HepG2 (cell line): Measurements from ENCODE around the gene NCBP1. TPM values are rescaled to one million over a fixed set of nuclear protein-coding genes. Genes with fewer than 3 reads are reported as not detected.

Experiments
- ATAC-seq: fragments of 200-7000 bp; cut with Tn5 transposase; 3 replicates; pipeline ENCODE4 v1.9.1; 2020; ENCODE audit warnings: mild to moderate bottlenecking, moderate library complexity
- BruUV-seq: library from RNA; stranded (reverse); fragments of 400-500 nt; replicated peaks from 2 replicates; lab custom pipeline; 2021; lab: Mats Ljungman, UMichigan
- CTCF ChIA-PET: fragments of 300-600 bp; formaldehyde crosslinking; extraction: SDS; loops from one replicate; lab custom pipeline; 2021; ENCODE audit warnings: low total read pairs, inconsistent platforms, low intra/inter-chr PET ratio; lab: Yijun Ruan, JAX
- POLR2A ChIA-PET: fragments of 350-600 bp; sonication (Branson Sonifier 250); formaldehyde crosslinking; loops from one replicate; lab custom pipeline; 2020; ENCODE audit warnings: antibody characterized with exemption, inconsistent platforms; lab: Yijun Ruan, JAX
- DNase-seq: peaks from one replicate; pipeline ENCODE4 v3.0.0-alpha.2; 2015; ENCODE audit warnings: low spot score
- FAIRE-seq: peaks from 3 replicates; lab custom pipeline; 2011; peaks lifted over from hg19 to GRCh38; lab: Jason Lieb, UNC
- H2AFZ ChIP-seq: one replicate; pipeline ENCODE4 v1.6.1; 2011; ENCODE audit warnings: low read length, inconsistent platforms
- H3K27ac ChIP-seq: fragments of 300-600 bp; 3 replicates; pipeline ENCODE4 v1.8.0; 2011; ENCODE audit warnings: mixed run types, mild to moderate bottlenecking, mixed read lengths, low read length, inconsistent platforms; ENCODE audit not compliant: insufficient read depth; ENCODE audit errors: extremely low read length
- H3K27me3 ChIP-seq, 2 experiments: fragments of 200-600 bp in 1 of 2; 2 replicates in 1 of 2; 3 replicates in 1 of 2; pipeline versions ENCODE4 v1.6.0 to v1.8.0; 2011; ENCODE audit warnings: low read length in 2 of 2, mild to moderate bottlenecking in 2 of 2, moderate library complexity in 2 of 2, inconsistent platforms in 1 of 2; ENCODE audit not compliant: insufficient read depth in 2 of 2, control insufficient read depth in 1 of 2
- H3K36me3 ChIP-seq, 2 experiments: fragments of 200-600 bp in 1 of 2; replicated peaks in 1 of 2; 2 replicates in 1 of 2; 3 replicates in 1 of 2; pipeline versions ENCODE4 v1.5.1 to v1.8.0; 2011; ENCODE audit warnings: low read length in 2 of 2, inconsistent platforms in 1 of 2; ENCODE audit not compliant: insufficient read depth in 2 of 2, control insufficient read depth in 1 of 2
- H3K4me1 ChIP-seq: 2 replicates; pipeline ENCODE4 v1.5.1; 2012; ENCODE audit warnings: low read length, inconsistent platforms; ENCODE audit not compliant: insufficient read depth
- H3K4me2 ChIP-seq: 2 replicates; pipeline ENCODE4 v1.6.0; 2011; ENCODE audit warnings: low read depth, low read length, inconsistent platforms
- H3K4me3 ChIP-seq, 3 experiments: fragments of 200-600 bp in 1 of 3; sonication (generic), shearing (Covaris generic) in 1 of 3; replicated peaks in 1 of 3; 2 replicates each; pipeline ENCODE4 v1.5.1; 2011 to 2016; ENCODE audit warnings: low read length in 3 of 3, inconsistent platforms in 2 of 3, low read depth in 2 of 3, mild to moderate bottlenecking in 2 of 3, control low read depth in 1 of 3, mixed read lengths in 1 of 3; ENCODE audit not compliant: insufficient read depth in 1 of 3
- H3K79me2 ChIP-seq: one replicate; pipeline ENCODE4 v1.6.1; 2011; ENCODE audit warnings: low read length, inconsistent platforms; ENCODE audit not compliant: insufficient read depth
- H3K9ac ChIP-seq: 2 replicates; pipeline ENCODE4 v1.6.0; 2011; ENCODE audit warnings: mild to moderate bottlenecking, low read depth, low read length, inconsistent platforms; ENCODE audit not compliant: insufficient read depth
- H3K9me3 ChIP-seq: 2 replicates; pipeline ENCODE4 v1.5.1; 2012; ENCODE audit warnings: mild to moderate bottlenecking, low read length
- H4K20me1 ChIP-seq: 2 replicates; pipeline ENCODE4 v1.6.0; 2011; ENCODE audit warnings: inconsistent platforms, mild to moderate bottlenecking, low read length, moderate library complexity; ENCODE audit not compliant: insufficient read depth
- ARNTL ChIP-seq: sonication (generic); formaldehyde crosslinking; IDR thresholded peaks from 2 replicates; pipeline ENCODE4 v1.4.0; 2020; ENCODE audit warnings: mild to moderate bottlenecking, missing genetic modification reagents
- CEBPB ChIP-seq: IDR thresholded peaks from 2 replicates; pipeline ENCODE4 v1.6.1; 2011; ENCODE audit warnings: low read depth, low read length, improper control_type of control experiment, borderline replicate concordance
- HDAC2 ChIP-seq: sonication (generic); formaldehyde crosslinking; IDR thresholded peaks from 2 replicates; pipeline ENCODE4 v1.4.0; 2020; ENCODE audit warnings: missing genetic modification reagents
- REXO4 ChIP-seq: sonication (generic); formaldehyde crosslinking; IDR thresholded peaks from 2 replicates; pipeline ENCODE4 v1.8.0; 2022; ENCODE audit warnings: missing genetic modification reagents, mild to moderate bottlenecking, borderline replicate concordance
- SMYD3 ChIP-seq: sonication (generic); formaldehyde crosslinking; IDR thresholded peaks from 2 replicates; pipeline ENCODE4 v1.8.1; 2023; ENCODE audit warnings: mild to moderate bottlenecking, missing genetic modification reagents
- ZNF460 ChIP-seq: sonication (generic); formaldehyde crosslinking; IDR thresholded peaks from 2 replicates; pipeline ENCODE4 v1.5.1; 2020; ENCODE audit warnings: missing genetic modification reagents, mild to moderate bottlenecking, borderline replicate concordance
- WGBS: methylation state at CpG from one replicate; pipeline ENCODE4 v1.1.6; 2017; ENCODE audit warnings: low lambda C conversion rate; 5-methylcytosine and 5-hydroxymethylcytosine counted together
- in situ Hi-C: cut with HindIII; loops from 2 replicates; pipeline ENCODE4 v1.10.0; 2017; ENCODE audit warnings: low pct_unique_long_range_greater_than_20kb; ENCODE audit not compliant: extremely low pct_ligation_motif_present
- intact Hi-C: fragments of 100-400 bp; cut with micrococcal nuclease; formaldehyde crosslinking; loops from one replicate; pipeline ENCODE4 v1.10.0; 2022; ENCODE audit not compliant: unreplicated experiment
- polyA plus RNA-seq, 8 experiments: library from polyadenylated mRNA; depleted of rRNA in 3 of 8; stranded (reverse) in 7 of 8; unstranded in 1 of 8; fragments of >200 nt; fragmentation: Illumina TruSeq in 4 of 8; extraction: Trizol in 4 of 8; gene quantifications; 2 replicates each; pipeline versions ENCODE4 v1.2.1 to v1.2.3, GENCODE V29; 2011 to 2016; ENCODE audit warnings: low read depth in 4 of 8, missing spikeins in 1 of 8, mixed read lengths in 1 of 8; ENCODE audit not compliant: insufficient read depth in 1 of 8
- total RNA-seq, 5 experiments: library from RNA; depleted of rRNA; stranded (reverse); fragments of >200 nt; fragmentation: Illumina TruSeq; extraction: Trizol; gene quantifications; 2 replicates each; pipeline ENCODE4 v1.2.3, GENCODE V29; 2016; ENCODE audit warnings: low read depth in 1 of 5
- TF ChIP-seq, protein P1 (sequence below): sonication (generic); formaldehyde crosslinking; IDR thresholded peaks from 2 replicates; pipeline ENCODE4 v1.5.1; 2020; ENCODE audit warnings: mild to moderate bottlenecking, missing genetic modification reagents, moderate library complexity

Gene NCBP1
- total and polyA plus RNA-seq, 2 of the 13 experiments (the other 11 are each of a cell fraction or from before 2014, with no cell fraction given) = 13.3 to 40.2 TPM

DNA sequence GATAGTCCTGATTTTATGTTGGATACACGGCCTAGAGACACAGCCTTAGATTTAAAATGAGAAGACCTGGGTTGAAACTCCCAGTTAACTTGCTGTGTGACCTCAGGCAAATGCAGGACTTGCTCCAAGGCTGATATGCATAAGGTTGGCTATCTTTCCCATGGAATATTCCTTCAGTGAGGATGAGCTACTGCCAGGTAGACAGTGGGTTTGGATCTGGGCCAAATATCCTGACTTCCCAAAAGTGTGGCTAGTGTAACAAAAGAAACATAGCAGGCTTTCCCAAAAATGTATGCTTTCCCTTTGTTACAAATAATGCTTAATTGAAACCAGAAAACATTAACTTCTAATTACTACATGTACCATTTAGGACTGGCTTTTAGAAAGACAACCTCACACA, 64.2 kb downstream of the NCBP1 start:
- in situ Hi-C loops = no loop called here
- POLR2A ChIA-PET = interaction anchor here (1.0 to 2.2 kb wide), 6 partner anchors 9 to 225 kb away, joined by 3 to 11 read pairs (median 4); partner anchors contain the start of genes NCBP1, TRMO and TSTD2
- H3K9ac ChIP-seq = peak overlapping the region; percentile 92
- DNase-seq (no peak), FAIRE-seq (no peak), ATAC-seq (peak; percentile 9)
- CTCF ChIA-PET = no interaction called here
- peak overlapping the region; percentile 82 for H3K27ac ChIP-seq
- H3K9me3 ChIP-seq = no peaks in the 10 kb centered on the region
- peak overlapping the region; percentile 91 for H2AFZ ChIP-seq
- H3K4me1 ChIP-seq = peaks cover 72% of the 10 kb centered on the region
- no peaks in the 10 kb centered on the region; a peak in 1 of 5 replicates for H3K36me3 ChIP-seq
- H3K27me3 ChIP-seq = no peaks in the 10 kb centered on the region
- peak overlapping the region; percentile 41 to 85 (median 83) for H3K4me3 ChIP-seq
- no peaks in the 10 kb centered on the region for H4K20me1 ChIP-seq
- peak overlapping the region; percentile 82 for H3K4me2 ChIP-seq
- no peak for TF ChIP-seq ZNF460
- TF ChIP-seq SMYD3 = 0 out of 2 replicates have a peak, but pooled peaks have one; percentile 44
- no peak for TF ChIP-seq HDAC2 (CRISPR knock-in tag)
- no peak for TF ChIP-seq REXO4 (CRISPR knock-in tag)
- BruUV-seq = TSS peak; percentile 96
- H3K79me2 ChIP-seq = peaks cover 34% of the 10 kb centered on the region
- WGBS = 36% methylated on average over 1 of the region's 1 CpG
- intact Hi-C loops = no loop called here

DNA sequence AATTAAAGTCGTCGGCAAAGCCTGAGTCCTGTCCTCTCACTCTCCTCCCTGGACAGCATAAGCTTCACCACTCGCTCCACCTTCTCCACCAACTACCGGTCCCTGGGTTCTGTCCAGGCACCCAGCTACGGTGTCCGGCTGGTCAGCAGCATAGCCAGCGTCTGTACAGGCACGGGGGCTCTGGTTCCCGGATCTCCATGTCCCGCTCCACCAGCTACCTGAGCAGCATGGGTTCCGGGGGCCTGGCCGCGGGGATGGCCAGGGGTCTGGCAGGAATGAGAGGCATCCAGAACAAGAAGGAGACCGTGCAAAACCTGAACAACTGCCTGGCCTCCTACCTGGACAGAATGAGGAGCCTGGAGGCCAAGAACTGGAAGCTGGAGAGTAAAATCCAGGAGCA, 65.2 kb downstream of the NCBP1 start:
- Histone ChIP-seq H3K4me3 (no peak overlapping the region), H3K27ac (no peak overlapping the region), H3K4me1 (peaks cover 74% of the 10 kb centered on the region), H4K20me1 (no peaks in the 10 kb centered on the region), H3K36me3 (no peaks in the 10 kb centered on the region), H2AFZ (no peak overlapping the region), H3K9ac (no peak overlapping the region), H3K4me2 (0 out of 2 replicates have a peak overlapping the region, but pooled peaks have one; percentile 28), H3K27me3 (no peaks in the 10 kb centered on the region), H3K79me2 (peaks cover 28% of the 10 kb centered on the region), H3K9me3 (no peaks in the 10 kb centered on the region)
- DNase-seq (no peak), ATAC-seq (no peak), FAIRE-seq (no peak)
- CTCF ChIA-PET = no interaction called here
- no peak for TF ChIP-seq CEBPB
- TF ChIP-seq ARNTL = no peak
- TF ChIP-seq, protein P1, sequence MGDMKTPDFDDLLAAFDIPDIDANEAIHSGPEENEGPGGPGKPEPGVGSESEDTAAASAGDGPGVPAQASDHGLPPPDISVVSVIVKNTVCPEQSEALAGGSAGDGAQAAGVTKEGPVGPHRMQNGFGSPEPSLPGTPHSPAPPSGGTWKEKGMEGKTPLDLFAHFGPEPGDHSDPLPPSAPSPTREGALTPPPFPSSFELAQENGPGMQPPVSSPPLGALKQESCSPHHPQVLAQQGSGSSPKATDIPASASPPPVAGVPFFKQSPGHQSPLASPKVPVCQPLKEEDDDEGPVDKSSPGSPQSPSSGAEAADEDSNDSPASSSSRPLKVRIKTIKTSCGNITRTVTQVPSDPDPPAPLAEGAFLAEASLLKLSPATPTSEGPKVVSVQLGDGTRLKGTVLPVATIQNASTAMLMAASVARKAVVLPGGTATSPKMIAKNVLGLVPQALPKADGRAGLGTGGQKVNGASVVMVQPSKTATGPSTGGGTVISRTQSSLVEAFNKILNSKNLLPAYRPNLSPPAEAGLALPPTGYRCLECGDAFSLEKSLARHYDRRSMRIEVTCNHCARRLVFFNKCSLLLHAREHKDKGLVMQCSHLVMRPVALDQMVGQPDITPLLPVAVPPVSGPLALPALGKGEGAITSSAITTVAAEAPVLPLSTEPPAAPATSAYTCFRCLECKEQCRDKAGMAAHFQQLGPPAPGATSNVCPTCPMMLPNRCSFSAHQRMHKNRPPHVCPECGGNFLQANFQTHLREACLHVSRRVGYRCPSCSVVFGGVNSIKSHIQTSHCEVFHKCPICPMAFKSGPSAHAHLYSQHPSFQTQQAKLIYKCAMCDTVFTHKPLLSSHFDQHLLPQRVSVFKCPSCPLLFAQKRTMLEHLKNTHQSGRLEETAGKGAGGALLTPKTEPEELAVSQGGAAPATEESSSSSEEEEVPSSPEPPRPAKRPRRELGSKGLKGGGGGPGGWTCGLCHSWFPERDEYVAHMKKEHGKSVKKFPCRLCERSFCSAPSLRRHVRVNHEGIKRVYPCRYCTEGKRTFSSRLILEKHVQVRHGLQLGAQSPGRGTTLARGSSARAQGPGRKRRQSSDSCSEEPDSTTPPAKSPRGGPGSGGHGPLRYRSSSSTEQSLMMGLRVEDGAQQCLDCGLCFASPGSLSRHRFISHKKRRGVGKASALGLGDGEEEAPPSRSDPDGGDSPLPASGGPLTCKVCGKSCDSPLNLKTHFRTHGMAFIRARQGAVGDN (CRISPR knock-in tag) = peak; percentile 20; the same call in 1 of the 2 replicates
- POLR2A ChIA-PET = interaction anchor here (2.2 kb wide), 1 partner anchor 66 kb away, joined by 11 read pairs; the partner anchor contains the start of genes NCBP1 and TSTD2
- 80% methylated on average over 14 of the region's 14 CpGs for WGBS
- intact Hi-C loops (no loop called here), in situ Hi-C loops (no loop called here)
- no TSS peak for BruUV-seq
